ENCODE data around the gene FGF11.
"Not testable (repeated sequence)": the region's sequence is repeated elsewhere in the genome, so short reads cannot be mapped to it uniquely, and the experiment has no call there.

Gene FGF11

DNA sequence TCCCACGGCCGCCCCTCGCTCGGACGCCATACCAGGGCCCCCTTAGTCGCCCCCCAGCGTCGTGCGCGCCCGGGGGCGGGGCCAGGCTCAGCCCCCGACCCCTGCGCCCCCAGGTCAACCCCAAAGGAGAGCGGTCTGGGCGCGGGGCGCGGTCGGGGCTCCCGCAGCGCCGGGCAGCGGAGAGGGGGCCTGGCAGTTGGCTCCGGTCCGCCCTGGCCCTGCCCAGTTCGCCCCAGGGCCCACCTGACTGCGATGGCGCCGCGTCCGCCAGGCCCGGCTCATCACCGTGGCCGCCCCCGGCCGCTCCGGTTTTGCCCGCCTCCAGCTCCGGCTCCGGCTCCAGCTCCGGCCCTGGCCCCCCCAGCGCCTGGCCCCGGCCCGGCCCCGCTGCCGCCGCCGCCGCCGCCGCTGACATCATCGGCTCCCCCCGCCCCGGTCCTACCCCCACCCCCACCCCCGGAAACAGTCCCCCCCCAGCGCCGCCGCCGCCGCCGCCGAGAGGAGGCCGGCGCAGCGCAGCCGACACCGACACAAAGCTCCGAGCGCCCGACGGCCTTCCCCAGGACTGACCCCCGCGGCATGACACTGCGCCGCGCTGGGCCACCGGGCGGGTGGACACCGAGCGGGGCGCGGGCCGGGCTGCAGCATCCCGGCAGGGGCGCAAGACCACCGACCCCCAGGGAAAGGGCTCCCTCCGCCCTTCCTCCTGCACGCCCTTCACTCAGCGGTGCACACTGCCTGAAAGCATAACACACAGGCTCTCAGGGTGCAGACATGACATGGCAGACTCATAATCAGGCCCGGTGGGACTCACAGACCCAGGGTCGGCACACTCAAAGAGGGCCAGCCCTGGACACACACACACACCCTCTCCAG is 40.1 kb downstream of the FGF11 start, which contains the start of gene ZBTB4:
TSS of gene ZBTB4 (minus strand) at position 419 of the 876 bp plus-strand sequence. CDS start 12,830 bp downstream, outside the sequence.
- peak; percentile 44 for DNase-seq (ENCODE audit: low read depth)

DNA sequence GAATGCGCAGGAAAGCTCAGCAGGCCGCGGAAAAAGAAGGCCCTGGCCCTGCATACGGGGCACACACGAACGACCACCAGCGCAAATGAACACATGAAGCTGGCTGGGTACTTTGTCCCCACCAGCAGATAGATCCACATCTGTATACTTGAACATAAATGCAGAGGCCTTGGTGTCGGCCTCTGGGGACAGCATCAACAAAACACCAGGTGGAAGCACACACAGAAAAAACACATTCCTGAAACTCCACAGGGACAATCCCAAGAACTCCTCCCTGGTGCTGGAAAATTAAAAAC is 40.7 kb downstream of the FGF11 start:
- DNase-seq (ENCODE audit: low read depth), result no peak

DNA sequence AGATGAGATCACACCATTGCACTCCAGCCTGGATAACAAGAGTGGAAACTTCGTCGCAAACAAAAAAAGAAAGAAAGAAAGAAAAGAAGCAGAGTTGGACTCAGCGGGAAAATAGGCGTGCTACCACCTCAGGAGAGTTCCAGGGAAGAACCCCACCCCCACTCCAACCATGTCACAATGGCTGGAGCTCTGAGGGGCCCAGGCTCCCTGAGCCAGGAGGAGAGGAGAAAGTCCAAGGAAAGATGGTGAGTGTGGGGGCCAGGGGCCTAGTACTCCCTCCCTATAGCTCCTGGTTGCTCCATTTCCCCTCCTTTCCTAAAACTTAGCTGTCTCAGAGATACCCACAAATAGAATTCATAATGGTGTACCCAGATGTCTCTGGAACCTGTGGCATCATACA is 42.0 kb downstream of the FGF11 start, which contains the start of gene SLC35G6:
TSS of gene SLC35G6 (plus strand) at position 172 of the 400 bp plus-strand sequence. CDS start at position 243, 71 bp downstream.
- not testable (repeated sequence) for DNase-seq (ENCODE audit: low read depth)

DNA sequence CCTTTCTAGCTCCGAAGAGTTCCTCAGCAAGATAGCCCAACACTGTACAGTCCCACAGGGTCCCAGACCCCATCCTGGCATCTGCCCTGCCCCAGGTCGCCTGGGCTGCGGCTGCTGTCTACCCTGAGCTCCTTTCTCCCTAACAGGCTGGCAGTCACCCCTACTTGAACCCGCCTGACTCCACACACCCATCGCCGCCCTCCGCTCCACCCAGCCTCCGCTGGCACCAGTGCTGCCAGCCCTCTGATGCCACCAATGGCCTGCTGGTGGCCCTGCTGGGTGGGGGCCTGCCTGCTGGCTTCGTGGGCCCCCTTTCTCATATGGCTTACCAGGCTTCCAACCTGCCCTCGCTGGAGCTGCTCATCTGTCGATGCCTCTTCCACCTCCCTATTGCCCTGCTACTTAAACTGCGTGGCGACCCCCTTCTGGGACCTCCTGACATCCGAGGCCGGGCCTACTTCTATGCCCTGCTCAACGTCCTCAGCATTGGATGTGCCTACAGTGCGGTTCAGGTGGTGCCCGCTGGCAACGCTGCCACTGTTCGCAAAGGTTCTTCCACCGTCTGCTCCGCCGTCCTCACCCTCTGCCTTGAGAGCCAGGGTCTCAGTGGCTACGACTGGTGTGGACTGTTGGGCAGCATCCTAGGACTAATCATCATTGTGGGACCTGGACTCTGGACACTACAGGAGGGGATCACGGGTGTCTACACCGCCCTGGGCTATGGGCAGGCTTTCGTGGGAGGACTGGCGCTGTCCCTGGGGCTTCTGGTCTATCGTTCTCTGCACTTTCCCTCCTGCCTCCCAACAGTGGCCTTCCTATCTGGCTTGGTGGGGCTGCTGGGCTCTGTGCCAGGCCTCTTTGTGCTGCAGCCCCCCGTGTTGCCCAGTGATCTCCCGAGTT is 42.8 kb downstream of the FGF11 start:
- DNase-seq (ENCODE audit: low read depth), result not testable (repeated sequence)

DNA sequence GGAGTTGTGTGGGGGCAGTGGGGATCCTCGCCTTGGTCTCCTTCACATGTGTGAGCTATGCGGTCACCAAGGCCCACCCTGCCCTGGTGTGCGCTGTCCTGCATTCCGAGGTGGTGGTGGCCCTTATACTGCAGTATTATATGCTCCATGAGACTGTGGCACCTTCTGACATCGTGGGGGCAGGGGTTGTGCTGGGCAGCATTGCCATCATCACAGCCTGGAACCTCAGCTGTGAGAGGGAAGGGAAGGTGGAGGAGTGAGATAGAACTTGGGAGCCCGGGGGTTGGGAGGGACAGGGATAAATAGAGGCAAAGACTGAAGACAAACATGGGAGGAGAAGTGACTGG is 43.4 kb downstream of the FGF11 start:
- not testable (repeated sequence) for DNase-seq (ENCODE audit: low read depth)

DNA sequence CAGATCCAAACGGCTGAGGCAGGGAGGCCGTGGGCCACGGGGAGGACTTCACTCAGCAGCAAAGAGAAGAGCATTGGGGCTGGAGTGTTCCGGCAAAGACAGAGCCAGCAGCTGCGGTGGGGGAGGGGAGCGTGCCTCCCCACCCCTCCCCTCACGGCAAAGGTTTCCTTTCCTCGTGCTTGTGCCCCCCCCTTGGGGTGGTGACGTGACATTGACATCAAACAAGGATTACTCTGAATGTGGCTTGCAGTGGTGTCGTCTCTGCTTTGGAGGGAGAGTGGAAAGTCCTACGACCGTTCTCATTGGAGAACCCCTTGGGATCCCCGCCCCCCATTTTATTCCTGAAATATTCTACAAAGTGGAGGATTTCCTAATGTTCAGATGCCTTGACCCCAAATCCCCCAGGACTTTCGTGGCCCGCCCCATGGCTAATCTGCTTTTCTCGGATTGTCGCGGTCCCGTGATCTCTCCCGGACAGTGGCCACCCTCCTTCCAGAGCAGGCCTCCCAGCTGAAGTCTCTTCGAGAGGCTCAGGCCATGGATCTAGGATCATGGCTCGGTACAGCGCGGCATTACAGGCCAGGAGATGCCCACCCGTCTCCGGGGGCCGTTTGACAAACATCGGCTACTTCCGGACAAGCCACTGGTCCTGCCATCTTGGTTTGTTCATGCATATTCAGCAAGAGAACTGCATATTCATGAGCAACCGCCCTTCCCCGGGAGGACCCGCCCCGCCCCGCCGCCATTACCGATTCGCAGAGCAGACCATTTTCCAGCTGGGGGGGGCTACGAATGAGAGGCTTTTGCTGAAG is 44.1 kb downstream of the FGF11 start:
- DNase-seq (ENCODE audit: low read depth), result peak; percentile 88

DNA sequence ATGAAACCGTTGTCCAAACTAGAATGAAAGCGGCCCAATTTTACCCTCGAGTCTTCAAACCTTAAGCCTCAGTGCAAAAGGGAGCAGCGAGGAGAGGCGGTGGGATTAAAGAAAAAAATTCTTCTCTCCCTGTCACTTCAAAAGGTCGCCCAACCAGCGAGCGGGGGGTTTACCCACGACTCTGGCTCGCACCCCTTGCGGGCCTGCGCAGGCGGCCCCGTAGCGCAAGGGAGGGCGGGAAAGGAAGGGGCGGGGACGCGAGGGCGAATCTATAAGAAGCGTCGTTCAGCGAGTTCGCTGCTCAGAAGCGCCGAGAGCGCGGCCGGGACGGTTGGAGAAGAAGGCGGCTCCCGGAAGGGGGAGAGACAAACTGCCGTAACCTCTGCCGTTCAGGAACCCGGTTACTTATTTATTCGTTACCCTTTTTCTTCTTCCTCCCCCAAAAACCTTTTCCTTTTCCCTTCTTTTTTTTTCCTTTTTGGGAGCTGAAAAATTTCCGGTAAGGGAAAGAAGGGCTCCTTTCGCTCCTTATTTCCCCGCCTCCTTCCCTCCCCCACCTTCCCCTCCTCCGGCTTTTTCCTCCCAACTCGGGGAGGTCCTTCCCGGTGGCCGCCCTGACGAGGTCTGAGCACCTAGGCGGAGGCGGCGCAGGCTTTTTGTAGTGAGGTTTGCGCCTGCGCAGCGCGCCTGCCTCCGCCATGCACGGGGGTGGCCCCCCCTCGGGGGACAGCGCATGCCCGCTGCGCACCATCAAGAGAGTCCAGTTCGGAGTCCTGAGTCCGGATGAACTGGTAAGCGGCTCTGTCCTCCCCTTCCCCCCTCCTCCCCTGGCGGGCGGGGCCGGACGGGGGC is 45.0 kb downstream of the FGF11 start, which contains the start of gene POLR2A:
TSS of gene POLR2A (plus strand) at position 300 of the 852 bp plus-strand sequence.
- peak; percentile 98 for DNase-seq (ENCODE audit: low read depth)

DNA sequence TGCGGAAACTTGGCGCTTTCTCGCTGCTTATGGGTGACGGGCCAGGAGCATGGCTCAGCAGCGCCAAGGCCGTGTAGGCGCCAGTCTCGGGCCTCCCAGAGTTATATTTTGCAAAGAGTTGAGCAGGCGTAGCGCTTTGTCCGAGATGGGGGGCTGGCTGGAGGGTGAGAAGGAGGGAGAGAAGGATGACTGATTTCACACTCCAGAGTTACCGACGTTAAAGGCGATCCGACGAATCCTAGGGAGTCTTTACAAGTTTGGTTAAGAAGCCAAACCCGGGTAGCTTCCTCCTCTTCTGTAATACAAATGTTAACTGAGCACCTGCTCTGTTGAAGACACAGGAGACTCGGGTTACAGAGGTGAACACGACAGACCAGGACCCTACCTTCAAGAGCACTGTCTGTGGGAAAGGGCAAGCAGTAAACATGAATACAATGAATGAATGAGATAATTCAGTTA is 45.6 kb downstream of the FGF11 start:
- no peak for DNase-seq (ENCODE audit: low read depth)

DNA sequence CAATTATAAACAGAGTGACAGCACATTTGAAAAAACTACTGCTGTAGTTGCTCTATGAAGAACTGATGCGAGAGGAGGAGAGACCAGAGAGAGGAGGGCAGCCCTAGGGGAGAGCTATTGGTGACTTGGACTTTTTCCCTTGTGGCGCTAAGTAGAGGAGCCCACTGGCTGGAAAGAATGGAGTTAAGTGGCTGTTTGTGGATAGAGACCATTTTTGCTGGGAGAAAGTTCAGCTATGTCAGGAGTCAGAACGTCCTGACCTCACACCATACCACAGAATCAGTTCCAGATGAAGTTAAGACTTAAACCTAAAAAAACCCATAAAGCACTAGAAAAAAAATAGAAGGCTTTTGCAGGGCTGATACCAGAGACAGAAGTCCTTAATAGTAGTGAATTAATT is 46.9 kb downstream of the FGF11 start:
- no peak for DNase-seq (ENCODE audit: low read depth)

DNA sequence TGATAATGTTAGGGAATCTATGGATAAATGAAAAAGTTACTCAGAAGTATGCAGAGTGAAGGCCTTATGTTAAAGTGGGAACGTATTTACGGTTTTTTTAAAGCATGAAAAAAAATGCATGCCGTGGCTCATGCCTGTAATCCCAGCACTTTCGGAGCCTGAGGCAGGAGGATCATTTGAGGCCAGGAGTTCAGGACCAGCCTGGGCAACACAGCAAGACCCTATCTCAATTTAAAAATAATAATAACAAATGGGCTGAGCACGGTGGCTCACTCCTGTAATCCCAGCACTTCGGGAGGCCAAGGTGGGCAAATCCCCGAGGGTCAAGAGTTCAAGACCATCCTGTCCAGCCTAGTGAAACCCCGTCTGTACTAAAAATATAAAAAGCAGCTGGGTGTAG is 50.8 kb downstream of the FGF11 start:
- DNase-seq (ENCODE audit: low read depth), result no peak

DNA sequence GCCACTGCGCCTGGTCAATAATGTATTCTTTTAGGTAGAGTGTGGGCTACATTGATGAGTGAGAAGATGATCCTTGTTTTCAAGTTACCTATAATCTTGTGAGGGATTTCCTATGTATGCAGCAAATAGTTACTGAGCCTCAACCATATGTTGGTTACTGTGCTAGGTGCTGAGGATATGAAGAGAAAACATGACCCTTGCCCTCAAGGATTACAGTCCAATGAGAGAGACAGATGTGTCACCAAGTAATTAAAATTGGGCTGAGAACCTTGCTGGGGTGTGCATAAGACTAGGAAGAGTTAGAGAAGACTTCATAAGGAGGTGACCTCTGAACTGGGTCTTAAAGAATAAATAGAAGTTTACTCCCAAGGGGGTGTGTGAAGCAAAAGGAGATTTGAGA is 52.3 kb downstream of the FGF11 start:
- no peak for DNase-seq (ENCODE audit: low read depth)

DNA sequence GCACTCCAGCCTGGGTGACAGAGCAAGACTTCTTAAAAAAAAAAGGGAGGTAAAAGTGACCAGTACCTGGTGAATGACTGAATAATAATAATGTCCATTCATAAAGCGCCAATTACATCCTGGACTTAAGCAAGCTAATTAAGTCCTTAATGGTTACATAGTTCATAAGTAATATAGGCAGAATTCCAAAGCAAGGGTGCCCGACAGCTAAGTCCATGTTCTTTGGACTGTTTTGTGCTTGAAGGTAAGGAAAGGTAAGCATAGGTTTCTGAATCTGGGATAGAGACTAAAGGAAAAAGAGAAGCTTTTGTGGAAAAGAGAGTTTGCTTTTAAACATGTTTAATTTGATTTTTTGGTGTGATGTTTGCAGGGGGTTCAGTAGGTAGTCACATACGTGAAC is 54.6 kb downstream of the FGF11 start:
- DNase-seq (ENCODE audit: low read depth), result no peak

Measured in stimulated activated CD8-positive, alpha-beta memory T cell treated with anti-CD3 and anti-CD28 coated beads, Interleukin-12 subunit alpha, Interleukin-12 subunit beta, amount 100 ng/mL, for 1 hour (primary cell).